Calu3 (cell line): ENCODE measurements around the gene CIAPIN1. TPM values are rescaled to one million over a fixed set of nuclear protein-coding genes. Genes with fewer than 3 reads are reported as not detected.

Source experiments
- BruUV-seq: library from RNA; stranded (reverse); fragments of 400-500 nt; replicated peaks from 2 replicates; lab custom pipeline; 2021; lab: Mats Ljungman, UMichigan
- CTCF ChIA-PET: fragments of 300-600 bp; sonication (Branson Sonifier 250); formaldehyde crosslinking; loops from one replicate; lab custom pipeline; 2022; ENCODE audit warnings: antibody characterized with exemption; lab: Charles Lee
- DNase-seq: peaks from one replicate; pipeline ENCODE4 v3.0.0; 2022
- H3K27ac Mint-ChIP-seq: one replicate; pipeline ENCODE4 v1.8.0; 2022; ENCODE audit warnings: mixed read lengths; ENCODE audit not compliant: unreplicated experiment
- H3K27me3 Mint-ChIP-seq: one replicate; pipeline ENCODE4 v1.8.0; 2022; ENCODE audit warnings: mixed read lengths; ENCODE audit not compliant: unreplicated experiment
- H3K36me3 Mint-ChIP-seq: one replicate; pipeline ENCODE4 v1.8.0; 2022; ENCODE audit warnings: mild to moderate bottlenecking, moderate library complexity, mixed read lengths; ENCODE audit not compliant: insufficient read depth, unreplicated experiment
- H3K4me1 Mint-ChIP-seq: one replicate; pipeline ENCODE4 v1.8.0; 2022; ENCODE audit warnings: mild to moderate bottlenecking, low read depth, mixed read lengths; ENCODE audit not compliant: unreplicated experiment
- H3K4me3 Mint-ChIP-seq: one replicate; pipeline ENCODE4 v1.8.0; 2022; ENCODE audit warnings: mild to moderate bottlenecking, low read depth, moderate library complexity, mixed read lengths; ENCODE audit not compliant: unreplicated experiment
- H3K9me3 Mint-ChIP-seq: one replicate; pipeline ENCODE4 v1.8.0; 2022; ENCODE audit warnings: low read depth, mixed read lengths; ENCODE audit not compliant: unreplicated experiment
- CTCF ChIP-seq: fragments of 200-600 bp; IDR thresholded peaks from one replicate; pipeline ENCODE4 v1.8.0; 2022; ENCODE audit warnings: antibody characterized with exemption; ENCODE audit not compliant: unreplicated experiment
- intact Hi-C: fragments of 100-400 bp; cut with micrococcal nuclease; formaldehyde crosslinking; loops from one replicate; pipeline ENCODE4 v1.10.0; 2022; ENCODE audit not compliant: unreplicated experiment
- total RNA-seq: library from RNA; stranded (reverse); gene quantifications from 2 replicates; pipeline ENCODE4 v1.2.3, GENCODE V29; 2022

Gene CIAPIN1
- total RNA-seq, 1 experiment from 2014 or later: 77.2 TPM

- peaks cover 30% of the 10 kb centered on the region for H3K4me1 Mint-ChIP-seq
- CTCF ChIA-PET: interaction anchor here (0.7 to 1.7 kb wide), 2 partner anchors 18 to 42 kb away, joined by 3 to 5 read pairs; partner anchors contain the start of gene POLR2C
- no TSS peak for BruUV-seq
These were observed 33.6 kb upstream of the CIAPIN1 start for GRCh38 chr16:57480754-57481230.

DNA sequence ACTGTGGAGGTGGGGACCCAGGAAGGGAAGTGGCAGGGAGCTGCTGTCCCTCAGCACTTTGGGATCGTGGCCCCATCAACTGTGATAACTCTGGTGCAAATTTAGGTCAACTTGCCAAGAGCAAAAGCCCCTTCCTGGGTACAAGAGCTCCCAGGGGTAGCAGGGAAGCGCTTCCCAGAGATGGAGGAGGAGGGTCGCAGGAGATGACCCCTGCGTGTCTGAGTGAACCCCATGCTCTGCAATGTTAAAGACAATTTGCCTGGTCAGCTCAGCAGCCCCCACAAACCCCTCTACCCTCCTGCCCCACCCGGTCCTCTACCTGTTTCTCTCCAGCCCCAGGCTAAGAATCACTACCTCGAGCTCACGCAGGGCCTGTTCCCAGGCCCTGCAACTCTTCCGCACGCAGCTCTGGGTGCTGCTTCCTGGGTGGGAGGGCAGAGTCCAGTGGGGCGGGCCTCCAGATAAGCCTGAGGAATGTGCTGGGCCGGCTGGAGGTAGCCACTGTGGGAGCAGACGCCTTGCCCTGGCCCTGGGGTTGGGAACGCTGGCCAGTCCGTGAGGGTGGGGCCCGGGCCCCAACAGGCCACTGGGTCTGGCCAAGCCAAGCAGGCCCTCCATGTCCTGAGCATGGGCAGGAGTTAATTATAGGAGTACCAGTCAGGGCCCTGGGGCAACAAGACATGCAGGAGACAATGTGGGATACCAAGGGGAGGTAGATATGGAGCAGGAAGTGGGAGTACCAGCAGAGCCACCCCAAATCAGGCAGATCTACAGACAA, 33.0 kb upstream of the CIAPIN1 start:
- Mint-ChIP-seq H3K4me3 (peak overlapping the region; percentile 60), H3K27ac (peak overlapping the region; percentile 58), H3K9me3 (no peaks in the 10 kb centered on the region), H3K36me3 (peaks cover 5% of the 10 kb centered on the region), H3K4me1 (peaks cover 30% of the 10 kb centered on the region), H3K27me3 (no peaks in the 10 kb centered on the region)
- no peak for TF ChIP-seq CTCF
- DNase-seq: peak; percentile 88
- intact Hi-C loops: no loop called here
- BruUV-seq: no TSS peak
- CTCF ChIA-PET: interaction anchor here (0.6 to 1.7 kb wide), 4 partner anchors 18 to 50 kb away, joined by 3 to 5 read pairs (median 3); partner anchors contain the start of genes CIAPIN1, COQ9 and POLR2C

More at GRCh38 chr16:57480754-57481230, 33.6 kb upstream of the CIAPIN1 start:
- Mint-ChIP-seq H3K9me3 (no peaks in the 10 kb centered on the region), H3K27ac (peak overlapping the region; percentile 58), H3K27me3 (no peaks in the 10 kb centered on the region), H3K36me3 (peaks cover 10% of the 10 kb centered on the region), H3K4me3 (peak overlapping the region; percentile 60)
- TF ChIP-seq CTCF: no peak
- DNase-seq: no peak
- intact Hi-C loops: no loop called here

DNA sequence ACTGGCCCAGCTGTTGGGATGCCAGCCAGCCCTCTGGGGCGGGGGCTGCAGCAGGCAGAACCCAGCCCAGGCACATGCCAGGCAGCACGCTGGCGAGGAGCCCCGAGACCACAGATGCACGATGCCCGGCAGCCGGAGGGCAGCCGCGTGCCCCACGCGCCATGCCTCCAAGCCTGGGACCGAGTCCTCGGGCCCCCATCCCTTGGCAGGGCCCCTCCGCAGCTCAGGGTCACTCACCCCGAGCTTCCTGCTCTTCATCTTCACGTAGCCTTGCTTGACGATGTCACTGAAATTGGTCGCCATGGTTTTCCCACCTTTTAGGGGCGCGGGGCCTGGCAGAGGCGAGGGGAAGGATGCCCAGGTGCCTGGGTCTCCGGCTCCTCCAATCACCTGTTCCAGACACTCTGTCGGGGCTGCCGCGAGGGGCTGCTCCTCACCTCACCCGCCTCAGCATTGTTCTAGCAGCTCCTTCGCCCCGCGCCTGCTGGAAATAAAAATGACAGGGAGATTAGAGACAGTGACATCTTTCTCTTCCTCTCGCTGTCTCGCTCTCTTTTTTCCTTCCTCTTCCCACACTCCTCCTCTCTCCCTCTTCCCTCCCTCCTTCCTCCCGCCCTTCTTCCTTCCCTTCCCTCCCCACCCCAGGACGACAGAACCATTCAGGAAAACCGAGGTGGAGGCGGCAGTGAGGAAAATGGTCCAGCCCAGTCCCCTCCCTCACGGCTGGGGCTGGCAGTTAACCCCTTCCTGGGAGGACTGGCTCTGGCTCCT, 32.2 kb upstream of the CIAPIN1 start:
- Mint-ChIP-seq H3K27ac (peak overlapping the region; percentile 58), H3K4me3 (peak overlapping the region; percentile 60), H3K27me3 (no peaks in the 10 kb centered on the region), H3K36me3 (peaks cover 5% of the 10 kb centered on the region), H3K4me1 (peaks cover 24% of the 10 kb centered on the region), H3K9me3 (no peaks in the 10 kb centered on the region)
- no TSS peak for BruUV-seq
- CTCF ChIA-PET: interaction anchor here (0.6 to 1.7 kb wide), 4 partner anchors 17 to 411 kb away, joined by 3 to 5 read pairs (median 4); partner anchors contain the start of genes CIAPIN1, COQ9 and POLR2C
- intact Hi-C loops: no loop called here
- no peak for DNase-seq
- TF ChIP-seq CTCF: no peak

DNA sequence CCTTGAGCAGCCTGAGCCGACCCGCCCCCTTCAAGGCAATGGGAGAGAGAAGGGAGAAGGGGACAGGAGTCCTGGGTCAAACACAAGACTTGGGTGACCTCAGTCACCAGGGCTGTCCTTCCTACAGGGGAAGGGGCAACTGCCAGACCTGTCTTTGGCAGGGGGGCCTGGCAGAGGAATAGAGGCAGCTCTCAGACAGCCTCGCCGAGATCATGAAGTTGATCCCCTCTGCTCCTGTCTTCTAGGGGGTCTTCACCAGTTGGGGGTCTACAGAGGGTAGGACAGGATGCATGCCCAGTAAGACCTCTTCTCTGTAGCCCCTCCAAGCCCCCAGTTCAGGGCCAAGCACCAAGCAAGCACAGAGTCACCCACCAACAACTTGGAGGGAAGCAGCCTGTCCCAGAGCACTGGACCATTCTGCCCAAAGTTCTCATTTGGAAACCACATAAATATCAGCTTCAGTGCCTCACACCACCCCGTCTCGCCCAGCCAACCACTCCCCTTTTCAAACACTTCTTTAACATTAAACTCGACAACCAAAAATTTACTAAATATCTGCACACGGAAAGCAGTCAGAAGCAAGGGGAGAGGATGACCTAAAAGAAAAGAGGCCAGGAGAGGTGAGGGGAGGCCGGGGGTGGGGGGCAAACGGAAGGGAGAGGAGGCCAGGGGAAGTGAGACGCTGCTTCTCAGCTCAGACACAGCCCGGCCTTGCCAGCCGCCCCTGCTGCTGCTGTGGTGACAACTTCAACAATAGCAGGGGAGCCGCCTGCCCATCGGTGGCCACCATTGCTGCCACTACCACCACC, 31.4 kb upstream of the CIAPIN1 start:
- peaks cover 5% of the 10 kb centered on the region for H3K36me3 Mint-ChIP-seq
- no peak for DNase-seq
- H3K4me1 Mint-ChIP-seq: peaks cover 24% of the 10 kb centered on the region
- H3K27me3 Mint-ChIP-seq: no peaks in the 10 kb centered on the region
- CTCF ChIA-PET: interaction anchor here (0.6 to 1.7 kb wide), 2 partner anchors 16 to 411 kb away, joined by 4 to 5 read pairs; partner anchors contain the start of gene POLR2C
- no TSS peak for BruUV-seq
- no peak for TF ChIP-seq CTCF
- no peak overlapping the region for H3K4me3 Mint-ChIP-seq
- H3K27ac Mint-ChIP-seq: peak overlapping the region; percentile 42
- no peaks in the 10 kb centered on the region for H3K9me3 Mint-ChIP-seq
- intact Hi-C loops: no loop called here
